ENCODE results near the gene TCP10L.
"Not testable (repeated sequence)": the region's sequence is repeated elsewhere in the genome, so short reads cannot be mapped to it uniquely, and the experiment has no call there.

Gene TCP10L

DNA sequence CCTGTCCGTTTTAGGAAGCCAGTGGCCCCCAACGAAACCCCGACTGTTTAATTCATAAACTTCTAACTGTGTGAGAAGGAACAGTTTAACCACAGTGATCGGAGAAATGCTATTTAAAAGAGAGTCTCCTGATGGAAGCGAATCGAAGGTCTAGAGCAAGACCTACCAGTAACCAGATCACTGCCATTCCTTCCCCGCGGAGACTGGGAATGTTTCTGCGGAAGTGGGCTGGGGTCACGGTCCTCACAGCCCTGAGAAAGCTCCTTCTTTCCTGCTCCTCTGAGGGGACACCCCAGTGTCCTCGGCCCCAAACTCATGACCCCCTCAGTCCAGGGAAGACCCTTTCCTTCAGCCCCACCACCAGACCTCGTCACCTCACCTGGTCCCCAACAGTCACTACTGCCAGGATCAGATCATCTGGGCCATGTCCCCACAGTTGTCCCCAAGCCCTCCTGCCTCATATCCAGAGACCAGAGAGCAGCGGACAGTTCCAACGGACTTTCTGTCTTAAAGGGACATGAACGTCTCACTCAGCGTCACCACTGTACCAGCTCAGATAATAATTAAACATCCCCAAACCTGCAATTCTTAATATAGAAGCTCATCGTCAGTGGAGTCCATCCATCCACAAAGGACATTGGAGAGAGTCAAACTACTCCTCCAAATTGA, at the start of gene TCP10L:
Gene TCP10L, minus strand, starts transcription at position 482 of the 669 bp plus-strand sequence. CDS start 1,219 bp downstream, outside the sequence.
- TF ChIP-seq CTCF (IDR thresholded peaks at IDR 0.05; ENCODE audit: low read depth, low read length), result no peak
- no peaks in the 10 kb centered on the region for H3K27me3 ChIP-seq (ENCODE audit: insufficient read depth, low read depth, severe bottlenecking)
- no peak within 1 kb of the TSS for H3K27ac ChIP-seq
- DNase-seq, result no peak
- H3K9me3 ChIP-seq (ENCODE audit: severe bottlenecking), result no peaks in the 10 kb centered on the region
- peaks cover 2% of the 10 kb centered on the region for H3K36me3 ChIP-seq
- H3K4me3 ChIP-seq (ENCODE audit: low read depth, low read length), result no peak within 1 kb of the TSS

GRCh38 chr21:32626621-32627196, 41.4 kb upstream of the TCP10L start:
- H3K27me3 ChIP-seq (ENCODE audit: insufficient read depth, low read depth, severe bottlenecking), result no peaks in the 10 kb centered on the region
- TF ChIP-seq CTCF (IDR thresholded peaks at IDR 0.05; ENCODE audit: low read depth, low read length), result no peak
- DNase-seq, result no peak
- H3K4me3 ChIP-seq (ENCODE audit: low read depth, low read length), result no peak overlapping the region
- peaks cover 25% of the 10 kb centered on the region for H3K36me3 ChIP-seq
- no peaks in the 10 kb centered on the region for H3K9me3 ChIP-seq (ENCODE audit: severe bottlenecking)
- no peak overlapping the region for H3K27ac ChIP-seq

DNA sequence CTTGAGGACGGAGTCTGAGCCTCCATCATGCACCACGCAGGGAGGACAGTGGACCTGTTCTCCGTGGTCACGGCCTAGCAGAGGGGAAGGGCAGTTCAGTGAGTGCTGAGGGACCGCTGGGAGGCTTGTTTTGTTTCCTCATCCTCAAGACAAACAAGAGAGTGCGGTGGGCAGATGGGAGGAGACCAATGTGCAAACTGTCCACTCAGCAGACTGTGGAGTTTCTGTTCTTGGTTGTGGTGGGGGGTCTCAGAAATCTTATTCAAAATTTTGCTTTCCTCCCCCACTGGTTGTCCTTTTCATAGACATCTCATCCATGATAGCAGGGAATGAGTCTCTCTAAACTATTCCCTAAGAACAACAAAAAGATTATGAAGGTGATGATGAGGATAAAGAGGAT, 32.9 kb upstream of the TCP10L start:
- not testable (repeated sequence) for H3K9me3 ChIP-seq (ENCODE audit: severe bottlenecking); DNase-seq; H3K27me3 ChIP-seq (ENCODE audit: insufficient read depth, low read depth, severe bottlenecking); H3K4me3 ChIP-seq (ENCODE audit: low read depth, low read length); H3K27ac ChIP-seq; H3K36me3 ChIP-seq

DNA sequence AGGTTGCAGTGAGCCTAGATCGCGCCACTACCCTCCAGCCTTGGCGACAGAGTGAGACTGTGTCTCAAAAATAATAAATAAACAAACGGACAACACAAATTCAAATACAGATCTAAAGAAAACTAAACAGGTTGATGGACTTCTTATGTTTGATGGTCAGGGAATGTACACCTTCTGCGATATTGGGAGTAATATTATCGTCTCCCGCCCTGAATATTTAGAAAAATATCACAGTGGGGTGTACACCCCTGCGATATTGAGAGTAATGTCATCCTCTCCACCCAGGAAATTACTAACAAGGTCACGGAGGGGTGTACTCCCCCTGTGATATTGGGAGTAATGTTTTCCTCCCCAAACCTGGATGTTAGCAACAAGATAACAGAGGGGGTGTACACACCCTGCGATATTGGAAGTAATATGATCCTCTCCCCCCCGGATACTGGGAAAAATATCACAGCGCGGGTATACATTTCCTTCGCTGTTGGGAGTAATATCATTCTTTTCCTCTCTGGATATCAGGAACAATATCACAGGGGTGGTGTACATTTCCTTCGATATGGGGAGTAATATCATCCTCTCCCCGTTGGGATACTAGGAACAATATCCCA, 28.2 kb upstream of the TCP10L start:
- DNase-seq, result no peak
- TF ChIP-seq CTCF (IDR thresholded peaks at IDR 0.05; ENCODE audit: low read depth, low read length), result no peak
- Histone ChIP-seq H3K9me3 (ENCODE audit: severe bottlenecking) (no peaks in the 10 kb centered on the region), H3K36me3 (peaks cover 16% of the 10 kb centered on the region), H3K27me3 (ENCODE audit: insufficient read depth, low read depth, severe bottlenecking) (no peaks in the 10 kb centered on the region), H3K27ac (peak overlapping the region; percentile 75), H3K4me3 (ENCODE audit: low read depth, low read length) (peak overlapping the region; percentile 72)

GRCh38 chr21:32612999-32613337, 27.6 kb upstream of the TCP10L start:
- Histone ChIP-seq H3K27me3 (ENCODE audit: insufficient read depth, low read depth, severe bottlenecking) (no peaks in the 10 kb centered on the region), H3K9me3 (ENCODE audit: severe bottlenecking) (no peaks in the 10 kb centered on the region), H3K27ac (peak overlapping the region; percentile 75), H3K36me3 (peaks cover 19% of the 10 kb centered on the region), H3K4me3 (ENCODE audit: low read depth, low read length) (peak overlapping the region; percentile 72)
- DNase-seq, result no peak
- TF ChIP-seq CTCF (IDR thresholded peaks at IDR 0.05; ENCODE audit: low read depth, low read length), result no peak

DNA sequence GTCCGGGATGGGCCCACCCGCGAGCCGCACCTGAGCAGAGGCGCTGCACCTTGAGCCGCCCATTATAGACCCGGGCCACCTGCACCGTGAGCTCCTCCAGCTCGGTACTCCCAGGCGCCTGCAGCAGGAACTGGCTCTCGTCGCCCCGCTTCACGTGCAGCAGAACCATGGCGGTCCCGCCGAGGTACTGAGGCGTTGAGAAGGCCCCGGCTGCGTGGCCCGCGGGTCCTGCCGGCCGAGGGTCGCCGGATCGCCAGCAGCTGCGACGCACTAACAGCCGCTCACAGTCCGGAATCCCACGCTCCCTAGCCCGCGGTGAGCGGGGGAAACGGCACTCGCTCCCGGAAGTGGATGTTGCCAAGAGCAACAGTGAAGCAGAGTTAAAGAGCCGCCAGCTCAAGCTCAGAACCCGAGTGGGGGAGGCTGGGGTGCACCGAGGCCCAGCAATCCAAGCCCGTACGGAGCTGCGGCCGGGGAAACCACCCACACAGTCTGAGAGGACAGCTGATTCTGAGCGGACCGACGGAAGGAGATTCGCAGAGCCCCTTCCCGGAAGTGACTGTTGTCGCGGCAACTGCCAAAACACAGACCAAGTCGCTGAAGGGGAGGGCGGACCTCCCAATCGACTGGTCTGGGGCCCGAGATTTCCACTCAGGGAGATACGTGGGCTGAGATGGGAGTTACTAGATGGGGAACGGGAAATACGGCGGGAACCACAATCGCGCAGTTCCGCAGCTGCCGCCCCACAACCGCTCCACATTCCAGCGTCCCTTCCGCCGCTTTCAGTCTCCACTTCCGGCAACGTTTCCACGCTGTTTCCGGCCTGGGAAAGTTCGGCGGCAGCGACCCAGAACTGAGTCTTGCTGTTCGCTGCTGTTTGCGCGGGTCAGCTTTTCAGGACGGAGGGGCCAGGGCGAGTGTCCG, 27.0 kb upstream of the TCP10L start, which contains the start of gene CFAP298:
Gene CFAP298, minus strand, starts transcription at position 303 of the 924 bp plus-strand sequence. Its CDS starts 134 bp downstream, at position 169.
- peak within 1 kb of the TSS; percentile 75 for H3K27ac ChIP-seq
- no peaks in the 10 kb centered on the region for H3K27me3 ChIP-seq (ENCODE audit: insufficient read depth, low read depth, severe bottlenecking)
- no peaks in the 10 kb centered on the region for H3K9me3 ChIP-seq (ENCODE audit: severe bottlenecking)
- DNase-seq, result peak; percentile 96
- peak within 1 kb of the TSS; percentile 72 for H3K4me3 ChIP-seq (ENCODE audit: low read depth, low read length)
- peaks cover 24% of the 10 kb centered on the region for H3K36me3 ChIP-seq
- TF ChIP-seq CTCF (IDR thresholded peaks at IDR 0.05; ENCODE audit: low read depth, low read length), result no peak

Measured in WERI-Rb-1 (cell line).